Measurements from ENCODE around the gene RELA. TPM values are rescaled to one million over a fixed set of nuclear protein-coding genes. Genes with fewer than 3 reads are reported as not detected.

Gene RELA
- total and polyA plus RNA-seq, 3 experiments from 2014 or later: 76.0 to 89.7 (median 87.3) TPM

- Histone ChIP-seq H3K36me3 (ENCODE audit: insufficient read depth, low read length) (peaks cover 53% of the 10 kb centered on the region), H3K27me3 (ENCODE audit: insufficient read depth, low read length, poor library complexity, severe bottlenecking) (no peaks in the 10 kb centered on the region), H3K9me3 (ENCODE audit: low read length) (no peaks in the 10 kb centered on the region), H3K27ac (ENCODE audit: low read depth, low read length) (no peak overlapping the region), H3K4me1 (ENCODE audit: insufficient read depth, low read length) (peaks cover 41% of the 10 kb centered on the region), H3K4me3 (ENCODE audit: low read length) (no peak overlapping the region)
- H3K9me3 Mint-ChIP-seq: no peaks in the 10 kb centered on the region
- peaks cover 0 to 77% (median 9%) of the 10 kb centered on the region in 3 donors for H3K36me3 Mint-ChIP-seq
- peak overlapping the region in 2 of 7 donors; percentile 54 to 86 for H3K4me3 Mint-ChIP-seq
- DNase-seq: no peak
- H3K27me3 Mint-ChIP-seq: peaks cover 0 to 3% of the 10 kb centered on the region in 2 donors
- H3K27ac Mint-ChIP-seq: peak overlapping the region in 5 of 8 donors; percentile 63 to 100 (median 82)
- ChIA-PET POLR2A (interaction anchor here (1.2 kb wide), 1 partner anchor 12 kb away, joined by 3 read pairs; no protein-coding TSS in a partner anchor), CTCF (interaction anchor here (0.7 to 0.8 kb wide), 2 partner anchors 12 to 104 kb away, joined by 3 read pairs; no protein-coding TSS in a partner anchor)
- H3K4me1 Mint-ChIP-seq: peaks cover 23 to 40% (median 30%) of the 10 kb centered on the region in 3 donors
These were observed 17.9 kb downstream of the RELA start for GRCh38 chr11:65644837-65645236.

DNA sequence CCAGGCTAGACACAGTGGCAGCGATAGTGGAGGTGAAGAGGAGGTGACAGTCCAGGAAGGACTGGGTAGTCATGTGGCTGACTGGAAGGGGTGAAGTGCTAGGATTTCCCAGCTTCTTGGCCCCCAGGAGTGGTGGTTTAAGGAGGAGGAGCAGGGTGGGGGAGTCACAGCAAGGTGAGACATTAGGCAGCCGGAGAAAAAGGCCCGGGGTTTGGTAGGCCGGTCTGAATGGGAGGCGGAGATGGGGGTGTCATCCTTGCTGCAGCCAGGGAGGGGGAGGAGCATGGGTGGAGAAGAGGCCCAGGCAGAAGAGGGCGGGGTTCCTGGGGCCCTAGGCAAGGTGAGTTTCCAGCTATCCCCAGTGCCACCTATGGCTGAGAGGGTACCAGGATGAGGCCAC, 18.7 kb downstream of the RELA start:
- peaks cover 32 to 49% (median 35%) of the 10 kb centered on the region in 3 donors for H3K4me1 Mint-ChIP-seq
- H3K27ac Mint-ChIP-seq: peak overlapping the region; percentile 53 to 100 (median 84)
- Histone ChIP-seq H3K27me3 (ENCODE audit: insufficient read depth, low read length, poor library complexity, severe bottlenecking) (no peaks in the 10 kb centered on the region), H3K36me3 (ENCODE audit: insufficient read depth, low read length) (peaks cover 44% of the 10 kb centered on the region), H3K4me3 (ENCODE audit: low read length) (no peak overlapping the region), H3K27ac (ENCODE audit: low read depth, low read length) (no peak overlapping the region), H3K9me3 (ENCODE audit: low read length) (no peaks in the 10 kb centered on the region), H3K4me1 (ENCODE audit: insufficient read depth, low read length) (peaks cover 50% of the 10 kb centered on the region)
- peak overlapping the region; percentile 5 to 86 (median 61) for H3K4me3 Mint-ChIP-seq
- peaks cover 0 to 6% of the 10 kb centered on the region in 2 donors for H3K27me3 Mint-ChIP-seq
- no peak for DNase-seq
- H3K36me3 Mint-ChIP-seq: peaks cover 0 to 74% (median 9%) of the 10 kb centered on the region in 3 donors
- ChIA-PET CTCF (interaction anchor here (0.7 to 0.9 kb wide), 2 partner anchors 9 to 103 kb away, joined by 3 read pairs; no protein-coding TSS in a partner anchor), POLR2A (interaction anchor here (0.8 to 7.3 kb wide), 3 partner anchors 8 to 145 kb away, joined by 3 to 93 read pairs (median 8); partner anchors contain the start of gene MALAT1)
- no peaks in the 10 kb centered on the region for H3K9me3 Mint-ChIP-seq

DNA sequence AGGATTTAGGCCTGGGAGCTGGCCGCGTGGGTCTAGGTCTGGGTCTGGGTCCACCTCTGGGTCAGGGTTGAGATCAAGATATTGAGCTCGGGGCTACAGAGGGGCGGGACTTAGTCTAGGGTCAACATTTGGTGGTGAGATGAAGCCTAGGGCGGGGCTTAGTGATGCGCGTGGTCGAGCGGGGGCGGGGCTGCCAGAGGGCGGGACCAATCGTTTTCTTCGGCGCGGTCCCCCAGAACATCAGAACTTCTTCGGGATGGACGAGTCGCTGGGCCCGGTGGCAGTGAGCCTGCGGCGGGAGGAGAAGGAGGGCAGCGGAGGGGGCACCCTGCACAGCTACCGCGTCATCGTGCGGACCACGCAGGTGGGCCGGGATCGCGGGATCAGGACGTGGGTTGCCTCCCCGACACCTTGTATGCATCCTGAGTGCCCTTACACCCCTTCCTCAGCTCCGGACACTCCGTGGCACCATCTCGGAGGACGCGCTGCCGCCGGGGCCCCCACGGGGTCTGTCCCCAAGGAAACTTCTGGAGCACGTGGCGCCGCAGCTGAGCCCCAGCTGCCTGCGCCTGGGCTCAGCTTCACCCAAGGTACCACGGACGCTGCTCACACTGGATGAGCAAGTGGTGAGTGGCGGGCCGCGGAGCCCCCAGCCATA, 20.6 kb downstream of the RELA start:
- H3K4me3 Mint-ChIP-seq: peak overlapping the region; percentile 71 to 99 (median 95)
- H3K9me3 ChIP-seq (ENCODE audit: low read length): no peaks in the 10 kb centered on the region
- ChIA-PET CTCF (interaction anchor here (1.3 to 5.1 kb wide), 4 partner anchors 10 to 64 kb away, joined by 3 to 20 read pairs (median 6); no protein-coding TSS in a partner anchor), POLR2A (interaction anchor here (0.6 to 7.3 kb wide), 4 partner anchors 10 to 307 kb away, joined by 3 to 93 read pairs (median 6); partner anchors contain the start of gene PCNX3)
- H3K4me3 ChIP-seq (ENCODE audit: low read length): peak overlapping the region; percentile 92
- peak overlapping the region; percentile 83 to 100 (median 94) for H3K27ac Mint-ChIP-seq
- H3K9me3 Mint-ChIP-seq: peaks cover 0 to 1% (median 0%) of the 10 kb centered on the region in 5 donors
- no peak for DNase-seq
- H3K36me3 ChIP-seq (ENCODE audit: insufficient read depth, low read length): peaks cover 30% of the 10 kb centered on the region
- peaks cover 61% of the 10 kb centered on the region for H3K4me1 ChIP-seq (ENCODE audit: insufficient read depth, low read length)
- peak overlapping the region; percentile 43 for H3K27ac ChIP-seq (ENCODE audit: low read depth, low read length)
- H3K27me3 Mint-ChIP-seq: peaks cover 0 to 5% of the 10 kb centered on the region in 2 donors
- no peaks in the 10 kb centered on the region for H3K27me3 ChIP-seq (ENCODE audit: insufficient read depth, low read length, poor library complexity, severe bottlenecking)
- peaks cover 43 to 63% (median 46%) of the 10 kb centered on the region in 3 donors for H3K4me1 Mint-ChIP-seq
- peaks cover 0 to 74% (median 3%) of the 10 kb centered on the region in 3 donors for H3K36me3 Mint-ChIP-seq

DNA sequence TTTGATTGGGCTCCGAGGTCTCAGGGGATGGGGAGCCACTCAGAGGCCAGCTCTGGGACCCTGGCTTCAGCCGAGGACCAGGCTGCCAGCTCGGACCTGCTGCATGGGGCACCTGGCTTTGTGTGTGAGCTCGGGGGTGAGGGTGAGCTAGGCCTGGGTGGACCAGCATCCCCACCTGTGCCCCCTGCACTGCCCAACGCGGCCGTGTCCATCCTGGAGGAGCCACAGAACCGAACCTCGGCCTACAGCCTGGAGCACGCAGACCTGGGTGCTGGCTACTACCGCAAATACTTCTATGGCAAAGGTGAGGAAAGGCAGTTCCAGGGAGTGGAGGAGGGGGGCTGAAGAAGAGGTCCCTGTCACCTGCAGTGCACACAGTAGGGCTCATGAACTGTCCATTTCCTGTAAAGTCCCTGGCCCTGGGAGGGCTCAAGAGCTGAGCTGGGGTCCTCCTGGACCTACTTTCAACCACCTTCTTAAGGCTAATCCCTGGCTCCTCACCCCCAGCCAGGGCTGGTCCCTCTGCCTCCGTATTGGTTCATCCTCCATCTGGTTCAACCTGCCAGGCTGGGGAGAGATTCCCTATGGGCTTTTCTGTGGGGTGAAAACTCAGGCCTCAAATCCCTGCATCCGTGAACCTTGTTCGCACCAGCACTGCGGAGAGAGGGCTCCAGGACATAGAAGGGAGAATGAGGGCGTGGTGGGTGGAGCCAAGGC, 21.3 kb downstream of the RELA start:
- Histone ChIP-seq H3K36me3 (ENCODE audit: insufficient read depth, low read length) (peaks cover 30% of the 10 kb centered on the region), H3K4me3 (ENCODE audit: low read length) (peak overlapping the region; percentile 92), H3K4me1 (ENCODE audit: insufficient read depth, low read length) (peaks cover 65% of the 10 kb centered on the region), H3K27ac (ENCODE audit: low read depth, low read length) (peak overlapping the region; percentile 43), H3K9me3 (ENCODE audit: low read length) (no peaks in the 10 kb centered on the region), H3K27me3 (ENCODE audit: insufficient read depth, low read length, poor library complexity, severe bottlenecking) (no peaks in the 10 kb centered on the region)
- Mint-ChIP-seq H3K9me3 (peaks cover 0 to 1% (median 0%) of the 10 kb centered on the region in 5 donors), H3K27me3 (peaks cover 0 to 5% of the 10 kb centered on the region in 2 donors), H3K27ac (peak overlapping the region; percentile 83 to 100 (median 94)), H3K4me1 (peaks cover 44 to 67% (median 48%) of the 10 kb centered on the region in 3 donors), H3K4me3 (peak overlapping the region; percentile 71 to 99 (median 95)), H3K36me3 (peaks cover 0 to 80% (median 3%) of the 10 kb centered on the region in 3 donors)
- no peak for DNase-seq
- POLR2A ChIA-PET: interaction anchor here (0.8 to 7.3 kb wide), 3 partner anchors 11 to 21 kb away, joined by 3 to 93 read pairs (median 32); partner anchors contain the start of gene RELA
- CTCF ChIA-PET: interaction anchor here (1.3 to 5.1 kb wide), 5 partner anchors 11 to 64 kb away, joined by 3 to 26 read pairs (median 7); no protein-coding TSS in a partner anchor

- H3K4me1 ChIP-seq (ENCODE audit: insufficient read depth, low read length): peaks cover 65% of the 10 kb centered on the region
- peak overlapping the region; percentile 96 to 100 (median 100) for H3K27ac Mint-ChIP-seq
- H3K27me3 ChIP-seq (ENCODE audit: insufficient read depth, low read length, poor library complexity, severe bottlenecking): no peaks in the 10 kb centered on the region
- H3K27ac ChIP-seq (ENCODE audit: low read depth, low read length): peak overlapping the region; percentile 98
- peak in 4 of 5 donors; percentile 43 to 71 (median 56) for DNase-seq
- peaks cover 0 to 79% (median 3%) of the 10 kb centered on the region in 3 donors for H3K36me3 Mint-ChIP-seq
- H3K36me3 ChIP-seq (ENCODE audit: insufficient read depth, low read length): peaks cover 27% of the 10 kb centered on the region
- peak overlapping the region; percentile 89 to 99 (median 97) for H3K4me3 Mint-ChIP-seq
- H3K4me3 ChIP-seq (ENCODE audit: low read length): peak overlapping the region; percentile 92
- peaks cover 44 to 67% (median 48%) of the 10 kb centered on the region in 3 donors for H3K4me1 Mint-ChIP-seq
- H3K9me3 ChIP-seq (ENCODE audit: low read length): no peaks in the 10 kb centered on the region
- H3K9me3 Mint-ChIP-seq: peaks cover 0 to 1% (median 0%) of the 10 kb centered on the region in 5 donors
- ChIA-PET CTCF (interaction anchor here (1.0 to 5.1 kb wide), 6 partner anchors 8 to 219 kb away, joined by 3 to 26 read pairs (median 4); no protein-coding TSS in a partner anchor), POLR2A (interaction anchor here (0.6 to 7.3 kb wide), 5 partner anchors 11 to 250 kb away, joined by 3 to 93 read pairs (median 28); partner anchors contain the start of genes CCDC85B, PCNX3 and RELA)
- peaks cover 0 to 5% of the 10 kb centered on the region in 2 donors for H3K27me3 Mint-ChIP-seq
These were observed 22.0 kb downstream of the RELA start for GRCh38 chr11:65640483-65641296.

DNA sequence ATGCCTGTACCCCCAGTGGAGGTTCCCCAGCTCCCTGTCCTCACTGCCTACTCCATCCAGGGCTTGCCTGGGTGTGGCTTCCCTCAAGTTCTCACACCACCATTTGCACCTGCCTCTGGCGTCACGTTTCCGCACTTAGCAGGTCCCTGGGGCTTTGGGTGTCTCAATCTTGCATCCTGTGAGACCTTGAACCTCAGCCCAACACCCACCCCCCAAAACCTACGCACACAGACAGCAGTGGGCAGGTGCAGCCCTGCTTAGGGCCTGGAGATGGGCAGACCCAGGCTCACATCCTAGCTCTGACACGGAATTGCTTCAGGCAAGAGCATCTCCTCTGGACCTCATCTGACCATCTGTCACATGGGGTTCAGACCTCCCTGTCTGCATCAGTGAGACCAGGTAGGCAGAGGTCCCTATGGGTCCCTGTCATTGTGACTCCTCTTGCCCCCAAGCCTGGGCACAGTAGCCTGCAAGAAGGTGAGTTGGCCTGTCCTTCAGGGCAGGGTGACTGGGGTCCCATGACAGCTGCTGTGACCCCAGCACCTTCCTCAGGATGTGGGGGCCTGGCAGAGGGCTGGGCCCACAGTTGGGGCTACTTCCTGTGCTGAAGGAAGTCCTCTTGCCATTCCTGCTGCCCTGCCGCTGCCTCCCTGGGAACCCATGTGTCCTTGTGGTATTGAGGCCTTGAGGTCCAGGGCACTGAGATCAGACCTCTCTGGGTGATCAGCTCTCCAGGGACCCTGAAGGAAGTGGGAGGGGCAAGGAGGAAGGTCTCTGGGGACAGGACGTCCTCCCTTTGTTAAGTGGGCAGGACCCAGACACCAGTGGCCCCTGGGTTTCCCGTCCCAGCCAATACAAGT, 22.9 kb downstream of the RELA start:
- no peaks in the 10 kb centered on the region for H3K9me3 ChIP-seq (ENCODE audit: low read length)
- H3K9me3 Mint-ChIP-seq: peaks cover 0 to 1% (median 0%) of the 10 kb centered on the region in 5 donors
- peak overlapping the region; percentile 96 to 100 (median 100) for H3K27ac Mint-ChIP-seq
- H3K4me1 ChIP-seq (ENCODE audit: insufficient read depth, low read length): peaks cover 65% of the 10 kb centered on the region
- no peaks in the 10 kb centered on the region for H3K27me3 ChIP-seq (ENCODE audit: insufficient read depth, low read length, poor library complexity, severe bottlenecking)
- H3K36me3 ChIP-seq (ENCODE audit: insufficient read depth, low read length): peaks cover 26% of the 10 kb centered on the region
- peak overlapping the region; percentile 89 to 99 (median 97) for H3K4me3 Mint-ChIP-seq
- POLR2A ChIA-PET: interaction anchor here (0.5 to 7.3 kb wide), 10 partner anchors 9 to 251 kb away, joined by 3 to 93 read pairs (median 4); partner anchors contain the start of genes CCDC85B, PCNX3 and RELA
- peaks cover 0 to 5% of the 10 kb centered on the region in 2 donors for H3K27me3 Mint-ChIP-seq
- H3K27ac ChIP-seq (ENCODE audit: low read depth, low read length): peak overlapping the region; percentile 98
- peaks cover 0 to 80% (median 3%) of the 10 kb centered on the region in 3 donors for H3K36me3 Mint-ChIP-seq
- peaks cover 44 to 69% (median 47%) of the 10 kb centered on the region in 3 donors for H3K4me1 Mint-ChIP-seq
- DNase-seq: peak; percentile 77 to 95 (median 91)
- CTCF ChIA-PET: interaction anchor here (1.0 to 5.1 kb wide), 9 partner anchors 9 to 220 kb away, joined by 3 to 26 read pairs (median 5); partner anchors contain the start of gene PCNX3
- H3K4me3 ChIP-seq (ENCODE audit: low read length): peak overlapping the region; percentile 92

Measured in CD8-positive, alpha-beta memory T cell (primary cell).